Measurements from ENCODE around the gene MFAP3L.
A peak's percentile ranks its signal among the peaks of the same experiment; 100 is the strongest.

Gene MFAP3L

GRCh38 chr4:170017252-170017651, 8.9 kb downstream of the MFAP3L start:
- no peak for DNase-seq

- no peak for DNase-seq
Observed at GRCh38 chr4:170015285-170015684, 10.9 kb downstream of the MFAP3L start.

- DNase-seq, result no peak
Observed at GRCh38 chr4:170014359-170015011, 11.7 kb downstream of the MFAP3L start.

GRCh38 chr4:170012629-170012958, 13.6 kb downstream of the MFAP3L start:
- no peak for DNase-seq

GRCh38 chr4:170011921-170012628, 14.1 kb downstream of the MFAP3L start:
- DNase-seq, result no peak

GRCh38 chr4:170009291-170009690, 16.9 kb downstream of the MFAP3L start:
- DNase-seq, result no peak

- DNase-seq, result no peak
Observed at GRCh38 chr4:170008801-170009200, 17.4 kb downstream of the MFAP3L start.

GRCh38 chr4:170008371-170008770, 17.8 kb downstream of the MFAP3L start:
- peak; percentile 33 for DNase-seq

- DNase-seq, result no peak
Observed at GRCh38 chr4:170007113-170007512, 19.1 kb downstream of the MFAP3L start.

- no peak for DNase-seq
Observed at GRCh38 chr4:170005472-170005871, 20.7 kb downstream of the MFAP3L start.

- peak; percentile 50 for DNase-seq
Observed at GRCh38 chr4:170004651-170005295, 21.4 kb downstream of the MFAP3L start.

- no peak for DNase-seq
Observed at GRCh38 chr4:170003071-170004070, 22.8 kb downstream of the MFAP3L start.

- DNase-seq, result no peak
Observed at GRCh38 chr4:170001745-170002267, 24.4 kb downstream of the MFAP3L start.

- DNase-seq, result no peak
Observed at GRCh38 chr4:170001011-170001744, 25.0 kb downstream of the MFAP3L start.

GRCh38 chr4:169999923-170000322, 26.3 kb downstream of the MFAP3L start:
- no peak for DNase-seq

- no peak for DNase-seq
Observed at GRCh38 chr4:169998981-169999380, 27.2 kb downstream of the MFAP3L start.

GRCh38 chr4:169996379-169997240, 29.6 kb downstream of the MFAP3L start:
- no peak for DNase-seq

GRCh38 chr4:169993531-169993930, 32.7 kb downstream of the MFAP3L start:
- no peak for DNase-seq

GRCh38 chr4:169988252-169988651, 37.9 kb downstream of the MFAP3L start:
- DNase-seq, result peak; percentile 44

- no peak for DNase-seq
Observed at GRCh38 chr4:169987327-169988228, 38.6 kb downstream of the MFAP3L start.
